ENCODE results near the gene ALDH9A1. TPM values are rescaled to one million over a fixed set of nuclear protein-coding genes. Genes with fewer than 3 reads are reported as not detected.
A peak's percentile ranks its signal among the peaks of the same experiment; 100 is the strongest.

Gene ALDH9A1
- total RNA-seq, 2 donors from 2014 or later: 23.9 to 31.6 TPM

GRCh38 chr1:165616987-165617546 is 81.3 kb downstream of the ALDH9A1 start:
- Mint-ChIP-seq H3K9me3 (peaks cover 0 to 4% of the 10 kb centered on the region in 2 donors), H3K36me3 (no peaks in the 10 kb centered on the region), H3K27ac (no peak overlapping the region)
- no peak for DNase-seq (ENCODE audit: low spot score in 2 of 2)
- no peak for ATAC-seq

GRCh38 chr1:165616054-165616612 is 82.2 kb downstream of the ALDH9A1 start:
- peak in 1 of 2 donors; percentile 52 for ATAC-seq
- Mint-ChIP-seq H3K36me3 (no peaks in the 10 kb centered on the region), H3K9me3 (peaks cover 0 to 4% of the 10 kb centered on the region in 2 donors), H3K27ac (no peak overlapping the region)
- no peak for DNase-seq (ENCODE audit: low spot score in 2 of 2)

Other genes with a start within 250 kb of the ALDH9A1 start
- not detected for gene LRRC52, start 154.6 kb downstream of the ALDH9A1 start, total RNA-seq
- 10 to 100 TPM; 33.6 to 72.2 TPM for gene MGST3, start 67.3 kb downstream of the ALDH9A1 start, total RNA-seq
- gene TMCO1, start 70.3 kb upstream of the ALDH9A1 start, total RNA-seq: 10 to 100 TPM; 58.1 to 72.0 TPM
- gene UCK2, start 129.1 kb upstream of the ALDH9A1 start, total RNA-seq: 10 to 100 TPM; 37.0 to 61.6 TPM